Smooth muscle cell (in vitro differentiated cells): Measurements from ENCODE around the gene BRD3OS. TPM values are rescaled to one million over a fixed set of nuclear protein-coding genes. Genes with fewer than 3 reads are reported as not detected.

Source experiments
- polyA plus RNA-seq: library from polyadenylated mRNA; unstranded; fragments of >200 nt; fragmentation: Nextera tagmentation; extraction: Ambion mirVana; gene quantifications from 2 replicates; pipeline ENCODE4 v1.2.1, GENCODE V29; 2016
- total RNA-seq: library from RNA; depleted of rRNA; stranded (reverse); fragments of >200 nt; gene quantifications from 2 replicates; pipeline ENCODE4 v1.2.3, GENCODE V29; 2014

Gene BRD3OS
- total and polyA plus RNA-seq, 2 experiments from 2014 or later = 16.0 to 16.1 TPM

Other genes starting within 250 kb of the BRD3OS start
- 26.2 and 27.4 TPM in 2 replicates for gene VAV2, start 33.2 kb upstream of the BRD3OS start, total RNA-seq
- gene VAV2, start 33.2 kb upstream of the BRD3OS start, polyA plus RNA-seq = 35.3 and 59.4 TPM in 2 replicates
- 6.8 and 9.2 TPM in 2 replicates for gene BRD3, start 42.5 kb downstream of the BRD3OS start, total RNA-seq
- gene BRD3, start 42.5 kb downstream of the BRD3OS start, polyA plus RNA-seq = 28.8 and 34.1 TPM in 2 replicates
- 8.9 and 9.8 TPM in 2 replicates for gene WDR5, start 110.6 kb downstream of the BRD3OS start, total RNA-seq
- gene WDR5, start 110.6 kb downstream of the BRD3OS start, polyA plus RNA-seq = 15.7 and 16.3 TPM in 2 replicates
- not detected in 2 replicates for gene RNU6ATAC, start 139.1 kb downstream of the BRD3OS start, total RNA-seq
- not detected in 2 replicates for gene RNU6ATAC, start 139.1 kb downstream of the BRD3OS start, polyA plus RNA-seq